ENCODE results near the gene CIT.

The CIT gene

GRCh38 chr12:119692997-119693396, 184.1 kb downstream of the CIT start:
- DNase-seq: no peak

- DNase-seq: no peak
Observed at GRCh38 chr12:119692410-119692809, 184.7 kb downstream of the CIT start.

- DNase-seq: no peak
Observed at GRCh38 chr12:119691202-119691810, 185.8 kb downstream of the CIT start.

- DNase-seq: no peak
Observed at GRCh38 chr12:119689935-119690500, 187.1 kb downstream of the CIT start.

GRCh38 chr12:119687879-119688278, 189.2 kb downstream of the CIT start:
- no peak for DNase-seq

- DNase-seq: no peak
Observed at GRCh38 chr12:119687406-119687805, 189.7 kb downstream of the CIT start.

- no peak for DNase-seq
Observed at GRCh38 chr12:119686776-119687175, 190.3 kb downstream of the CIT start.

- DNase-seq: no peak
Observed at GRCh38 chr12:119686355-119686754, 190.8 kb downstream of the CIT start.

GRCh38 chr12:119685375-119685774, 191.7 kb downstream of the CIT start:
- DNase-seq: no peak

GRCh38 chr12:119684711-119685369, 192.3 kb downstream of the CIT start:
- no peak for DNase-seq

GRCh38 chr12:119683816-119684215, 193.3 kb downstream of the CIT start:
- DNase-seq: no peak

- DNase-seq: no peak
Observed at GRCh38 chr12:119683413-119683812, 193.7 kb downstream of the CIT start.

GRCh38 chr12:119682639-119683252, 194.4 kb downstream of the CIT start:
- no peak for DNase-seq

- no peak for DNase-seq
Observed at GRCh38 chr12:119681728-119682638, 195.1 kb downstream of the CIT start.

- DNase-seq: no peak
Observed at GRCh38 chr12:119681111-119681510, 196.0 kb downstream of the CIT start.

GRCh38 chr12:119679490-119679889, 197.6 kb downstream of the CIT start:
- no peak for DNase-seq

- no peak for DNase-seq
Observed at GRCh38 chr12:119679081-119679480, 198.0 kb downstream of the CIT start.

- DNase-seq: no peak
Observed at GRCh38 chr12:119678459-119678858, 198.7 kb downstream of the CIT start.

GRCh38 chr12:119676573-119676972, 200.5 kb downstream of the CIT start:
- DNase-seq: no peak

GRCh38 chr12:119676022-119676421, 201.1 kb downstream of the CIT start:
- DNase-seq: no peak

GRCh38 chr12:119674560-119674959, 202.6 kb downstream of the CIT start:
- no peak for DNase-seq

- DNase-seq: no peak
Observed at GRCh38 chr12:119673634-119674033, 203.5 kb downstream of the CIT start.

GRCh38 chr12:119672194-119672593, 204.9 kb downstream of the CIT start:
- no peak for DNase-seq

Data from effector CD4-positive, alpha-beta T cell (primary cell).